Fibroblast of mammary gland (primary cell): Measurements from ENCODE around the gene GSTO1.

Source experiments
- DNase-seq: peaks from one replicate; pipeline ENCODE4 v3.0.0-alpha.2; 2010; ENCODE audit warnings: low read depth
- H3K4me3 ChIP-seq: 2 replicates; pipeline ENCODE4 v1.5.1; 2011; ENCODE audit warnings: low read depth, mild to moderate bottlenecking, low read length, moderate library complexity; ENCODE audit not compliant: control insufficient read depth
- TF ChIP-seq, protein P1 (sequence below): conservative IDR thresholded peaks from 2 replicates; pipeline ENCODE4 v1.5.1; 2011; ENCODE audit warnings: low read depth, low read length, inconsistent platforms; ENCODE audit not compliant: control insufficient read depth, insufficient read depth

GSTO1 gene

GRCh38 chr10:104255311-104255981 lies 754 bp downstream of the GSTO1 start:
- peak overlapping the region; percentile 62 for H3K4me3 ChIP-seq
- TF ChIP-seq, protein P1, sequence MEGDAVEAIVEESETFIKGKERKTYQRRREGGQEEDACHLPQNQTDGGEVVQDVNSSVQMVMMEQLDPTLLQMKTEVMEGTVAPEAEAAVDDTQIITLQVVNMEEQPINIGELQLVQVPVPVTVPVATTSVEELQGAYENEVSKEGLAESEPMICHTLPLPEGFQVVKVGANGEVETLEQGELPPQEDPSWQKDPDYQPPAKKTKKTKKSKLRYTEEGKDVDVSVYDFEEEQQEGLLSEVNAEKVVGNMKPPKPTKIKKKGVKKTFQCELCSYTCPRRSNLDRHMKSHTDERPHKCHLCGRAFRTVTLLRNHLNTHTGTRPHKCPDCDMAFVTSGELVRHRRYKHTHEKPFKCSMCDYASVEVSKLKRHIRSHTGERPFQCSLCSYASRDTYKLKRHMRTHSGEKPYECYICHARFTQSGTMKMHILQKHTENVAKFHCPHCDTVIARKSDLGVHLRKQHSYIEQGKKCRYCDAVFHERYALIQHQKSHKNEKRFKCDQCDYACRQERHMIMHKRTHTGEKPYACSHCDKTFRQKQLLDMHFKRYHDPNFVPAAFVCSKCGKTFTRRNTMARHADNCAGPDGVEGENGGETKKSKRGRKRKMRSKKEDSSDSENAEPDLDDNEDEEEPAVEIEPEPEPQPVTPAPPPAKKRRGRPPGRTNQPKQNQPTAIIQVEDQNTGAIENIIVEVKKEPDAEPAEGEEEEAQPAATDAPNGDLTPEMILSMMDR: no peak
- peak; percentile 87 for DNase-seq

DNA sequence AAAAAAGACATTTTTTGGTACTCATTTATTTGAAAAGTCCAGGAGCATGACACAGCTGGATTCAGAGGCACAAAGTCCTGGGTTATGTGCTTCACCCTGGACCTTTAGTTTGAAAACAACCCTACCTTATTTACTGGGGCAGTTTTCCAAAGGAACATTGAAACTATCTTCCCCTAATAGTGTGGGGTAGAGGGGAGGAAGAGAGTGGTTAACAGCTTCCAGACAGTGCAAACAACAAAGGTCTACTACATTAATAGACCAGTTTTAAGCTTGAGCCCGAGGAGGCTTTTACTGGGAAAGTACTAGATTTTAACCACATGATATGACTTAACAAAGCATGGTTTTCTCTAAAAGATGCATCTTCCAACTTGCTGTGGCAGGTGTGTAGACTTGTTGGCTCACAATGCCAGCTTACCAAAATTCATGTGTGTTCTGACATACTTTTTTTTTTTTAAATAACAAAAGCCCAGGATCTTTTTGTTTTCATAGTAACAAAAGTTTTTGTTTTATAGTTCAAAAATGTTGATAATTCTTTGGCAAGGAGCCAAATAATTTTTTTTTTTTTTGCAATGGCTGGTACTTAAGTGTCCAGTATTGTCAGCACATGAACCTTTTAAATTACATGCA lies 1.8 kb downstream of the GSTO1 start:
- TF ChIP-seq, protein P1: no peak
- H3K4me3 ChIP-seq: peak overlapping the region; percentile 62
- peak; percentile 12 for DNase-seq

- DNase-seq: no peak
- TF ChIP-seq, protein P1: no peak
- no peak overlapping the region for H3K4me3 ChIP-seq
Measured at GRCh38 chr10:104257235-104257634, 2.5 kb downstream of the GSTO1 start.

DNA sequence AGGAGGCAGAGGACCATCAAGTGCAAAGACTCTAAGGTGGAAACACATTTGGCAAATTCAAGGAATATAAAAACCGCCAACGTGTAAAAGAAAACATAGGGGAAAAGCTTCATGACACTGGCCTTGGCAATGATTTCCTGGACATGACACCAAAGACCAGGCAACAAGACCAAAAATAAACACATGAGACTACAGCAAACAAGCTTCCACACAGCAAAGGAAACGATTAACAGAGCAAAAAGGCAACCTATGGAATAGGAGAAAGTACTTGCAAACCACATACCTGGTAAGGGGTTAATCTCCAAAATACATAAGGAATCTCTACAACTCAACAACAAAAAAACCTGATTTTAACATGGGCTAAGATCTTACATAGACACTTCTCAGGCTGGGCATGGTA lies 3.5 kb downstream of the GSTO1 start:
- TF ChIP-seq, protein P1: no peak
- DNase-seq: no peak
- no peak overlapping the region for H3K4me3 ChIP-seq

- no peak for DNase-seq
- H3K4me3 ChIP-seq: no peak overlapping the region
- TF ChIP-seq, protein P1: no peak
Measured at GRCh38 chr10:104259456-104259855, 4.8 kb downstream of the GSTO1 start.

GRCh38 chr10:104259999-104260774 lies 5.5 kb downstream of the GSTO1 start:
- no peak overlapping the region for H3K4me3 ChIP-seq
- TF ChIP-seq, protein P1: no peak
- DNase-seq: peak; percentile 60
